Glomerular visceral epithelial cell (primary cell): ENCODE measurements around the gene UVRAG.

ENCODE experiments used
- DNase-seq: peaks from one replicate; pipeline ENCODE4 v3.0.0-alpha.2; 2016; ENCODE audit errors: extremely low spot score

UVRAG gene

DNA sequence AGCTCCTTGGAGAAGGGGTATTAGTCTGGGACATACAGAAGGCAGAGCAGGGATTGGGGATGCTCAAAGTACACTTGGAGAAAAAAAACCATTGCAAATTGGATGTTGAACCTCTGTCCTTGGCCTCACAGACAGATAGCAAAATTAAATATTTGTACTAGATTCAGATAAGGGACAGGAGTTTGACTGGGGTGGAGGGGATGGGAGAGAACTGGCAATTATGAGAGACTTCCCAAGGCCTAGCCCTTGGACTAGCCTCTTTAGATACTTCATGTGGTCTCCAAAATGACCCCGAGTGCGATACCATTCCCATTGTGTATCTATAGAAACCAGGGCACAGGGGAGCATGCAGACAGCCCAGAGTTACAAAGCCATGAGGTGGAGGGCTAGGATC, 30.9 kb upstream of the UVRAG start:
- no peak for DNase-seq

DNA sequence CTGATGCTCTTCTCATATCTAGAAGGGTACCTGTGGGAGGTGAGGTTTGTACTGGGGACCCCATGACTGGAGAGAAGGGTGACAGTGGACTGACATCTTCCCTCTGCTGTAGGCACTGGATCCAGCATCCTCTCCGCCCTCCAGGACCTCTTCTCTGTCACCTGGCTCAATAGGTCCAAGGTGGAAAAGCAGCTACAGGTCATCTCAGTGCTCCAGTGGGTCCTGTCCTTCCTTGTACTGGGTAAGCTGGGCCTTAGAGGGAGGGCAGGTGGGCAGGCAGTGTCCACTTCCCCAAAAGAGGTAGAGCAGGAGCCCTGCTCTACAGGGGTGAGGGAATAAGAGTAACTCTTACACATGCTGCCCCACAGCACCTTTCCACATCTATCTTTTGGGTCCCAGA, 30.5 kb upstream of the UVRAG start:
- DNase-seq, result no peak

DNA sequence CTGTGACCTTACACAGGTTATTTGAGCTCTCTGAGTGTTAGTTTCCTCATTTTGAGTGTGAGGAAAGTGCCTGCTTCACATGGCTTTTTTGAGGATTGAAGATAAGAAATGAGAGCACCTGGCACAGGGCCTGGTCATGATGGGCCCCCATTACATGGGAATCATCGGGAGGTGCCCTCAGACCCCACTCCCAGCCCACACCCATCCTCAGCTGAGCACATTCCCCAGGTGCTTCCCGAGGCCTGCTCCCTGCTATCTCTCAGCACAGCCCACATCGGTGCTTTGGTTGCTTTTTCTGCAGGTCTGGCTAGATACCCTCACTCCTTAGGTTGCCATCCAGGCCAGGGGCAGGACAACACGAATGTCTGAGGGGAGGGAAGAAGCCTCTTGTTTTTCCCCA, 29.8 kb upstream of the UVRAG start:
- no peak for DNase-seq

DNA sequence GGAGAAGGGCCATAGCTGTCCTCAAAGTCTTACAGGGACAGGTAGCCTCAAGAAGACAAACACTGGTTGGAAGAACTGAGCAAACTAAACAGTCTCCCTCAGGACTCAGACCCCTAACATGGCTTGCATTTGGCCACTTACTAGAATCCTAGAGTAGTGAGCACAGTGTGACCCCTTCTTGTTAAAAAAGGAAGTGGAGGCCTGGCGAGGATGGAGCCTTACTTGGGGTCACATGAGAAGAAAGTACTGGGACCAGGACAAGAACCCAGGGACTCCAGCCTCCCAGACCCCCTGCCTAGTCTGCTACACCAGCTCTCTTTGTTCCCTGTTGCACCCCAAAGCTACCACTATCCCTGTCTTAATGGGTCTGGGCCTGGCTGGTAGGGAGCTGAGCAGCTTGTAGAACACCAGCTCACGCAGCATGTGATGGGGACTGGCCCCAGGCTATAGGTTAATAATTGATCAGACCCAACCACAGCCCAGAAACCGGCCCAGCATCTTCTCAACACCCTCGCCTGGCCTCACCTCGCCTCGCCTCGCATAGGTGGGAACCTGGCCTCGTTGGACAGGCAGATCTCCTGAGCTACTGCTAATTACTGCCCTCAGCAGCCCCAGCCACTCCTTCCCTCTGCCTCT, 28.8 kb upstream of the UVRAG start:
- peak; percentile 43 for DNase-seq

DNA sequence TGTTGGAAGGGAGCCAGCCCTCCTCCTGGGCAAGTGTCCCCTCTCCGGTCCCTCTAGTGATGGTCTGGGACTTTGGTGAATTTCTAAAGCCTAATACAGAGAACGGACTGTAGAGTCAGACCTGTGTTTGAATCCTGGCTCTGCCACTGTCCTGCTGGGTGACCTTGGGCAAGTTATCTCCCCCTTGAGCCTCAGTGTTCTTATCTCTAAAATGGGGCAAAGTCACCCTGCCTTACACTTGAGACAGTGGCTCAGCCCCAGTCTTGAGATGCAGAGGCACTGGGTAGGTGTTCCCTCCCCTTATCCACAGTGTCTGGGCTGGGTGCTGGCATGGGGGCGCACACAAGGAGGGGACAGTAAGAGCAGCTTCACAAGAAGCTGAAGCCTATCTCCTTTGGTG, 25.5 kb upstream of the UVRAG start:
- DNase-seq, result no peak

DNA sequence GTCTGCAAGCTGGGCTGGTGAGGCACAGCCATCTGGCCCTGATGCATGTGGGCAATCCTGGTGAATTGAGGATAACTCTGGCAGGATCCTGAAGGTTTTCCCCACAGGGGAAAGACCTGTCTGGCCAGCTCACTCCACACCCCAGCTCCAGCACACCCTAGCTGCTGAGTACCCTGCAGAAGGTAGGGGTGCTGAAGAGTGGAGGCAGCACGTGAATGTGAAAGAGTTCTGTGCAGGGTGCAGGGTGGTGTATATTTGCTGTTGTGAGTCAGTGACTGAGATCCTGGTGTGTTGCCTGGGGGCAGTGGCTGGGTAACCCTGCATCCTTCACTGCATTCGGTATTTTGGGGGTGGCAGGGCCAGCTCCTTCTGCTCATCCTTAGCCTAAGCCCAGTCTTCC, 24.0 kb upstream of the UVRAG start:
- DNase-seq, result no peak

DNA sequence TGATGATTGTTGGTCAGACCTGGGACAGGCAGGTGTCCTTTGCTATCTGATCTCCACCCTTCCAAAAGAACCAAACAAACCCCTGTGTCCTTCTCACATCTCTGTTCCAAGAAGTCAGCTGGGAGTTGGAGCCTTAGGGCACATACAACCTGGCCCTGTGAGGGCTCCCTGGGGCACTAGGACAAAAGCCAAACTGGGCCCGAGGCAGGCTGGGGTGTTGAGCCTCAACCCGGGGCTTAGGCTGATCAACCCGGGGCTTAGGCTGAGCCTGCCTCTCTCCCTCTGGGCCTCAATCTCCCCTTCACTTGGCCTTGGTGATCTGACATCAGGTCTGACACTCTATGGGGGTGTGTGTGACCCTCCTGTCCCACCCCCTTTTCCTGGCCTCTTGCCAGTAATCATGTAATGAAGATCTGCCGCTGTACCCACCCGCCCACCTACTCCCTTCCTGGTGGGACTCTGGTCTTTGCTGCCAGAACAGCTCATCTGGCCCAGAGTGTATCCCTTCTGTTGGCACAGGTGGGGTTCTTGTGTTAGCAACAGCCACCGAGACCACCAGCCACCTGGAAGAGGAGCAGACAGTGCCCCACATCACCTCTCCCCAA, 22.8 kb upstream of the UVRAG start:
- DNase-seq, result no peak

DNA sequence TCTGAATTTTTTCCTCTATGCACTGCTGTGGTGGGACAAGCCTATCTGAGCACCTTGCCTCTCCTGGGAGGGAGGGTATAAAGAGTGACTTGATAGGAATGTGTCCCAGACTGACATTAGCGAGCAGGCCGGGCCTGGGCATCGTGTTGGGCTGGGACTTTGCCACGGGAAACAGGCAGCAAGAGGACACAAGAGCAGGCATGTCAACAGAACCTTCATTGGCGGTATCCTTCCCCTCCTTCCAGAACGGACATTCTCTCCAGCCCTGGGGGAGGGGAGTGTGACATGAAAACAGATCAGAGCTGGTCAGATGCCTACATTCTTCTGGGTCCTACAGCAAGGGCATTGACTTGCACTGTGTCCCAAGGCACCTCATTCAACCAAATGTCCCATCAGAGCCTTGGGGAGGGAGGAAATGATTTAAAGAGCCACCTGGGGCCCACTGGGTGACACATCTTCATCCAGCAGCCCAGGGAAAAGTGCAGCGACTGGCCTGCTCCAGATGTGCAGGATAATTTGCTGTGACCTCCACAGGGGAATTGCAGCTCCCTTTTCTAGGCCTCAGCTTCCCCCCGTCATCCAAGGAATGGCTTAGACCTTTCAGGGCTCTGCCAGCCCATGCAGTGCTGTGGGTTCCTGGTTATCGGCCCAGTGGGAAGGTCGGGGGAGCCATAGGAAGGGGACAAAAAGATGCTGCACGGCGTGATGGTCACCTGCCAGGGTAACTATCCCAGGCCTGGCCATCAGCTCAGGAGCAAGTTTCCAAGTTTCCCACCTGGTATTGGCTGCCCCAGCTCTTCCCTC, 21.8 kb upstream of the UVRAG start:
- no peak for DNase-seq

DNA sequence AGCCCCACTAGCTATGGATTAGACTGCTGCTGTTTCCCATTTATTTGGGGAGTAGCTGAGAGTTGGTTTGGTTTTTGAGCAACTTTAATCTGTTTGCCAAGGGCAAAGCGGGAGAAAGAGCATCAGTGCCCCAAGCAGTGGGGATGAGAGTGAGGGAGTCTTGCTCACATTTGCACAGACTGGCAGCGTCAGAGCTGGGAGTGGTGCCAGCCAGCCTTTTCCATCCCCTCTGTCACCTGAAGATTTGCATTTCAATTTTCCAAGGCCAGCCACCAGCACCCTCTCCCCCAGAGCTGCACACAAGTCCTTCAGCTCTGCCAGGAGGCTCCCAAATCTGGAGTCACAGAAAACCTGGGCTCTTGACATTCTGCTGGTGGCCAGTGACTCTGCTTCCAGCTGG, 21.0 kb upstream of the UVRAG start:
- no peak for DNase-seq

DNA sequence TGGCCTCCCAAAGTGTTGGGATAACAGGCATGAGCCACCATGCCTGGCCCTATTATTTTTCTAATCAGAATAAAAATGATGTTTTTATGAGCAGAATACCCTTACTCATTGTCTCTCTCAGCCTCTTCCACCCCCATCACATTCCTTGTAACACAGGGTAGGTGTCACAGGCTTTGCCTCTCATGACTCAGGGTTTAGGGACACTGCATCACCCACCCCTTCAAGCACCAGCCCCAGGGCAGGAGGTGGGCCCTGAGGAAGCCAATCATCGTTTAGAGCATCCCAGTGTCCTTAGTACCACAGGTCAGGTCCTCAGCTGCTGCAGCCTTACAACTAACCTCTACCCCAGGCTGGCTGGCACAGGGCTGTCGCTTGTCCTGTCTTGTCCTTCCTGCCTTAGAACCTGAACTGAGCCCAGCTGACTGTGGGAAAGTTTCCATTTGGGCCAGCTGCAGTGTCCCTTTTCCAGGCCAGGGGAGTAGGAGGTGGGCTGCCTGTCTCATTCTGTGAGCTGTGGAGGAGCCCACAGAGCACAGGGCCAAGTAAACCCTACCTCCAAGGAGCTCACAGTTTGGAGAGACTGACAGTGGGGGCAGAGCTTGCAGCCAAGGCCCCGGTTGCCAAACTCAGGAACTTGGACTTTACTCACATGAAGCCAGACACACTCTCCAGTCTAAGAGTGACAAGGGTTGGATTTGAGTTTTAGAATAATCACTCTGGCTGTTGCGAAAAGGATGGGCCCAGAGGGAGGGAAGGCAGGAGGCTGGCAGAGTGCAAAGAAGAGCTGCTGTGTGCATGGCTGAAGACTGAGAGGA, 19.5 kb upstream of the UVRAG start:
- DNase-seq, result no peak

DNA sequence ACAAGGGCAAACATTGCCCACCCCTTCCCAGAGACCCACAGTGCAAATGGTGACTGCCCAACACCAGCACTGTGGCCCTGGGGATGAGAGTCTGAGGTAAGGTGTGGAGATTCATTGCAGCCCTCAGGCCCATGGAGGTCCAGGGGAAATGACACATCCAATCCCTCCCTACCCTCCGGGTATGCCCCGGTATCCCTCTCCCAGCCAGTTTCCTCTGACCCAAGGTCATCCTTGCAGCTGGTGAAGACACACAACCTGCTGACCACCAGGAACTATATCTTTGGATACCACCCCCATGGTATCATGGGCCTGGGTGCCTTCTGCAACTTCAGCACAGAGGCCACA, 18.9 kb upstream of the UVRAG start:
- no peak for DNase-seq

DNA sequence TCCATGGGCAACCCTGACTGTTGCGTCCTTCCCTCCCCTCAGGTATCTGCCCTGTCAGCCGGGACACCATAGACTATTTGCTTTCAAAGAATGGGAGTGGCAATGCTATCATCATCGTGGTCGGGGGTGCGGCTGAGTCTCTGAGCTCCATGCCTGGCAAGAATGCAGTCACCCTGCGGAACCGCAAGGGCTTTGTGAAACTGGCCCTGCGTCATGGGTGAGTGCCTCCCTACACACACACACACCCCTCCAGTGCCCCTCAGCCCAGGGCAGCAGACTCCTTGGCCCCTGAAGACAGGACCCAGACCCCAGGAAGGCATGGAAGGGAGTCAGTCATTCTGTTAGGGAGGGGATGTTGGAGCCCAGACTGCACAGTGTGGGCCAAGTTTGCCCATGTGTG, 17.9 kb upstream of the UVRAG start:
- peak; percentile 62 for DNase-seq

DNA sequence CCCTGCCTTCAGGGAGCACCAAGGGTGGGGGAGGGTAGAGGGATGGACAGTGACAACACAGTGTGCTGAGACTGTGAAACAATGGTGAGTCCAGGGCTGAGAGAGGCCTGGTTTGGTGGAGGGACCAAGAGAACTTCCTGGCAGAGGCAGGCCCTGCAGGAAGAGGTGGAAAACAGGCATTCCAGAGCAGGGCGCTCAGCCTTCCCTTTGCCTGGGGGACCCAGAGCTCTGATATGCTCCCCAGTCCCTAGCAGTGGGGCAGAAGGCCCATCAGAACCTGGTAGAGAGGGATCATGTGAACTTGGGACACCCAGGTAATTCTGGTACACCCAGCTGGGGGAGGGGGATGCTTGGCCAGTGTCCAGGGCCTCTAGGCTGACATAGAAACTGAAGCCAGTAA, 17.2 kb upstream of the UVRAG start:
- peak; percentile 7 for DNase-seq

DNA sequence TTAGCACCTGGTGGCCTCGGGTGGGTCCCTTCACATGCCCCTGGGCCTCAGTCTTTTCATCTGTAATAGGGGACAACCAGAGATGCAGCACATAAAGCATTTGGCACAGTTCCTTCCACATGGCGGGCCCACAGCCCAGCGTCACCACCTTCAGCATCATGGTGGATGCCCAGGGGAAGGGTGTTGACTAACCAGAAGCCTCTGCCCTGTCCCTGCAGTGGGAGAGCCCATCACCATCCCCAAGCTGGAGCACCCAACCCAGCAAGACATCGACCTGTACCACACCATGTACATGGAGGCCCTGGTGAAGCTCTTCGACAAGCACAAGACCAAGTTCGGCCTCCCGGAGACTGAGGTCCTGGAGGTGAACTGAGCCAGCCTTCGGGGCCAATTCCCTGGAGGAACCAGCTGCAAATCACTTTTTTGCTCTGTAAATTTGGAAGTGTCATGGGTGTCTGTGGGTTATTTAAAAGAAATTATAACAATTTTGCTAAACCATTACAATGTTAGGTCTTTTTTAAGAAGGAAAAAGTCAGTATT, 14.8 kb upstream of the UVRAG start:
- no peak for DNase-seq

DNA sequence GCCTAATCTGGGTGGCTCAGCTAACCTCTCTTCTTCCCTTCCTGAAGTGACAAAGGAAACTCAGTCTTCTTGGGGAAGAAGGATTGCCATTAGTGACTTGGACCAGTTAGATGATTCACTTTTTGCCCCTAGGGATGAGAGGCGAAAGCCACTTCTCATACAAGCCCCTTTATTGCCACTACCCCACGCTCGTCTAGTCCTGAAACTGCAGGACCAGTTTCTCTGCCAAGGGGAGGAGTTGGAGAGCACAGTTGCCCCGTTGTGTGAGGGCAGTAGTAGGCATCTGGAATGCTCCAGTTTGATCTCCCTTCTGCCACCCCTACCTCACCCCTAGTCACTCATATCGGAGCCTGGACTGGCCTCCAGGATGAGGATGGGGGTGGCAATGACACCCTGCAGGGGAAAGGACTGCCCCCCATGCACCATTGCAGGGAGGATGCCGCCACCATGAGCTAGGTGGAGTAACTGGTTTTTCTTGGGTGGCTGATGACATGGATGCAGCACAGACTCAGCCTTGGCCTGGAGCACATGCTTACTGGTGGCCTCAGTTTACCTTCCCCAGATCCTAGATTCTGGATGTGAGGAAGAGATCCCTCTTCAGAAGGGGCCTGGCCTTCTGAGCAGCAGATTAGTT, 14.2 kb upstream of the UVRAG start:
- DNase-seq, result no peak

DNA sequence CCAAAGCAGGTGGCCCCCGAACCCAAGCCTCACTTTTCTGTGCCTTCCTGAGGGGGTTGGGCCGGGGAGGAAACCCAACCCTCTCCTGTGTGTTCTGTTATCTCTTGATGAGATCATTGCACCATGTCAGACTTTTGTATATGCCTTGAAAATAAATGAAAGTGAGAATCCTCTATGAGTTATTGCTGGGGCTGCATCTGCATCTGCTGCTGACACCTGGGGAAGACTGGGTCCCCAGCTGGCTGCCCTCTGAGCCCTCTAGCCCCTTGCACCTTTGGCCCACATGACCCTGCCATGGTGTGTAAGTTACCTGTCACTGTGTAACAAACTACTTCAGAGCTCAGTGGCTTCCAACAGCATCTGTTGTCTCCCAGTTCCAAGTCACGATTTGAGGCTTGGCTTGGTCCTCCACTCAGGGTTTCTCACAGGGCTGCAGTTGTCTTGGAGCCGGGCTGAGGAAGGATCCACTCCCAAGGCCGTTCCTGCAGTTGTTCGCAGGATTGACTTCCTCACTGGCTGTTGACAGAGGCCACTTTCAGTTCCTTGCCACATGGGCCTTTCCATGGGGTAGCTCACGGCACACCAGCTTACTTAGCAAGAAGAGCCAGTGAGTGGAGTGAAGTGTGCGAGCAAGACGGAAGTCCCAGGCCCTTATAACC, 13.5 kb upstream of the UVRAG start:
- DNase-seq, result no peak

DNA sequence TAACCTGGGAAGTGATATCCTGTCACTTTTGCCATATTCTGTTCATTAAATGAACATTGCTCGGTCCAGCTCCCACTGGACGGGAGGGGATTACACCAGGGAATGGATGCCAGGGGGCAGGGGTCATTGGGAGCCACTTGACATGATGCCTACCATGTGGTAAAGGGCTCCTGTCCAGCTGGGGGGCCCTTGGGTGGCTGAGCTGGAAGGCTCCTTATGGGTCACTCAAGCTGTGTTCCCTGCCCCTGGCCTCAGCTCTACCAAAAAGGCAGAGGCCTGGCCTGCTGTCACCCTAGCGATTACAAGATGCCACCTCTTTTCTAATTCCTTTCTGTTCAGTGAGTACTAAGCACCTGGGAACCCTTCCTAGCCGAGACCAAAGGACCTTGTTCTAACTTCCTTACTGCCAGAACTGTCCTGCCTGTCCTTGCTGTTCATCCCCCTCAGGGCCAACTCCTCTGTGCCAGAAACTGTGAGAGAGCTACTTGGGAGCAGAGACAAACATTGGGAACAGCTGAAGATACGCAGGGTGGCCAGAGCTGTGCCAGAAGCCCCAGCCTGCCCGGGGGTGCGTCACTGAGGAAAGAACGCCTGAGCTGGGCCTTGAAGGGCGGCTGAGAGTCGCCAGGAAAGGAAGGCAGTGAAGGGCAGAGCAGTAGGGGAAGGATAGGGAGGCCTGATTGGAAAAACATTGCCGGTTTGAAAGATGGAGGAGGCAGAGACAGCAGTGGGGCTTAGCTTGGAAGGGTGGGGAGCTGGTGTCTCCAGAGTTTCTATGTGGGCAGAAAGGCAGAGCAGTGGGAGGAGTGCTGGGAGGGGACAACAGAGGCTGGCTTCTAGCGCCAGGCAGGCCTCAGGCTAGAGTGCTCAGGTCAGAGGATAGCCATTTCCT, 12.7 kb upstream of the UVRAG start:
- DNase-seq, result no peak

DNA sequence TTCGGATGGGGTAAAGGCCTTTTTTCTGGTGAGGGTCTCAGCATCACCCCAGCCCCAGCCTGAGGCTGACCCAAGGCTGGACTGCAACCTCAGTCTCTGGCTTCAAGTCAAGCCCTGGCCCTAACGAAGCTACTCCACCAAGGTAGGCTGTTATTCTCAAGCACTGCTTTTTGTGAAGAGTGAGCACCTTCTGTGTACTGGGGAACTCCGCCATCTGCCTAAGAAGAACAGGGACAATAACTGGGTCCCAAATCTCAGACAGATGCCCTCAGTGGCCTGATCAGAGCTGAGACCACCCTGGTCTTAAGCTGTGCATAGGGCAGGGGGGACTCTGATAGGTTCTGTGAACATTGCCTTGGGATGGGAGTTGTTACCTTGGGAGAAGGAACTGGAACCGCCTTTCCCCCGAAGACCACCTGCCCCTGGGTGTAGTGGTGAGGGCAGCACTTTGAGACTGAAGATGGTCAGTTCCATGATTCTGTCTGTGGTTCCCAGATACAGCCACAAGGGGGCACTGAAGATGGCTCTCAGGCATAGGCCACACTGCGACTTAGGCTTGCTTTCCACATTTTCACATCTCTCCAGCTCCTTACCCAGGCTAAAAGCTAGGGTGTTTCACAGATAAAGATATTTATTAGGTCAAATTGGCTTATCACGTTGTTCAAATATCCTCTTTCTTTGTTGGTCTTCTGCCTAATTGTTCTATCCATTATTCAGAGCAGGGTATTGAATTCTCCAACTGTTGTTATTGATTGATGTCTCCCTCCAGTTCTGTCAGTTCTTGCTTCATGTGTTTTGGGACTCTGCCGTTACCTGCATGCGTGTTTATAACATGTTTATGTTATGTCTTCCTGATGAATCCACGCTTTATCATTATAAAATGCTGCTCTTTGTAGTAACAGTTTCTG, 11.8 kb upstream of the UVRAG start:
- peak; percentile 64 for DNase-seq

DNA sequence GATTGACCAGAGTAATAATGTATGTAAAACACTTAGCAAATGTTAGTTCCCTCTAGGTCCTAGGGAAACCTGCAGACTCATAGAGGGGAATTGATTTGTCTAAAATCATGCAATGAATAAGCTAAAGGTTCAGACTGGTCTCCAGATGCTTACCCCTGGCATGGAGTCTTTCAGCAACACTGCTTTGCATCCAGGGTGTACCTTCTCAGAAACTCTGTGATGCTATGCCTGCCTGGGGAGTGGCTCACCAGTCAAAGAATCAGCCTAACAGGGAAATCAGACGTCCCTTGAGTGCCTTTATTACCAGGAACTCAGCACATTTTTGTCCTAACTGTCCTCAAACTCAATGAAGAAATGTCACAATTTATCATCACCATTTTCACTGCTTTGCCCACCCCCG, 5.9 kb upstream of the UVRAG start:
- no peak for DNase-seq
